ENCODE measurements around the gene MAF. TPM values are rescaled to one million over a fixed set of nuclear protein-coding genes. Genes with fewer than 3 reads are reported as not detected.
A peak's percentile ranks its signal among the peaks of the same experiment; 100 is the strongest.

MAF gene
- total and polyA plus RNA-seq, 2 experiments from 2014 or later = 31.6 to 85.0 TPM

- Histone ChIP-seq H3K79me2 (no peaks in the 10 kb centered on the region), H3K27ac (peak overlapping the region; percentile 80), H3K36me3 (replicated peaks; ENCODE audit: insufficient read depth, low read depth) (no peaks in the 10 kb centered on the region), H3K9me2 (replicated peaks; ENCODE audit: insufficient read depth) (no peaks in the 10 kb centered on the region), H4K20me1 (ENCODE audit: insufficient read depth, poor library complexity, severe bottlenecking) (no peaks in the 10 kb centered on the region), H3K4me1 (ENCODE audit: insufficient read depth) (peaks cover 14% of the 10 kb centered on the region), H3K4me2 (peak overlapping the region; percentile 62), H3K9me3 (ENCODE audit: low read depth) (no peaks in the 10 kb centered on the region), H3K4me3 (no peak overlapping the region), H2AFZ (peak overlapping the region; percentile 15), H3K27me3 (no peaks in the 10 kb centered on the region)
- no peak for TF ChIP-seq EZH2phosphoT487 (IDR thresholded peaks at IDR 0.05; ENCODE audit: low read depth, severe bottlenecking, unreplicated experiment)
- no peak for TF ChIP-seq EZH2 (IDR thresholded peaks at IDR 0.05; ENCODE audit: borderline replicate concordance)
- no peak for TF ChIP-seq CTCF (IDR thresholded peaks at IDR 0.05; ENCODE audit: poor library complexity)
- DNase-seq (ENCODE audit: low spot score) = peak; percentile 13
- WGBS (ENCODE audit: low lambda C conversion rate, missing lambda C conversion rate) = 47% methylated on average over 16 of the region's 16 CpGs
Observed at GRCh38 chr16:79640513-79641360, 40.2 kb upstream of the MAF start.

GRCh38 chr16:79639576-79640311, 39.2 kb upstream of the MAF start:
- TF ChIP-seq EZH2 (IDR thresholded peaks at IDR 0.05; ENCODE audit: borderline replicate concordance) (no peak), CTCF (IDR thresholded peaks at IDR 0.05; ENCODE audit: poor library complexity) (no peak), EZH2phosphoT487 (IDR thresholded peaks at IDR 0.05; ENCODE audit: low read depth, severe bottlenecking, unreplicated experiment) (no peak)
- Histone ChIP-seq H4K20me1 (ENCODE audit: insufficient read depth, poor library complexity, severe bottlenecking) (no peaks in the 10 kb centered on the region), H3K27ac (peak overlapping the region; percentile 80)

DNA sequence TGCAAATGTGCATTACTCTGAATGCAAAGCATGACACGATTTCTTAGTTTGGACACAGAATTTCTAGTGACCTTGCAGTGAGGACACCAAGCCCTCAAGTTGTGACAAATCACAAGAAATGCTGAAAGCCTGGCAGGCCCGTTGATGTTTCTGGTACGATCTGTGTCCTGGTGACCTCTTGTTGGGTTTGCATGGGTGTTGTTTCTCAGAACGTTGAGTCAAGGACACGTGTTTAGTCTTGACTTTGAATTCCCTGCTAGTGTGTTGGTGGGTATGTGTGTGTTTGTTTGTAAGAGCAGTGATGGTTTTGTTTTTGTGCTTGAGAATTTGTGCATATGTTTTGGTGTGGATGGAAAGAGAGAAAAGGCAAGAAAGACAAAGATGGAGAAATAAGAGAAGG, 37.8 kb upstream of the MAF start:
- Histone ChIP-seq H3K9me2 (replicated peaks; ENCODE audit: insufficient read depth) (no peaks in the 10 kb centered on the region), H3K4me3 (no peak overlapping the region), H3K79me2 (no peaks in the 10 kb centered on the region), H3K4me1 (ENCODE audit: insufficient read depth) (peaks cover 10% of the 10 kb centered on the region), H3K36me3 (replicated peaks; ENCODE audit: insufficient read depth, low read depth) (no peaks in the 10 kb centered on the region), H3K9me3 (ENCODE audit: low read depth) (no peaks in the 10 kb centered on the region), H3K27ac (no peak overlapping the region), H3K27me3 (no peaks in the 10 kb centered on the region), H2AFZ (no peak overlapping the region), H4K20me1 (ENCODE audit: insufficient read depth, poor library complexity, severe bottlenecking) (no peaks in the 10 kb centered on the region), H3K4me2 (no peak overlapping the region)
- no peak for TF ChIP-seq EZH2 (IDR thresholded peaks at IDR 0.05; ENCODE audit: borderline replicate concordance)
- no peak for TF ChIP-seq EZH2phosphoT487 (IDR thresholded peaks at IDR 0.05; ENCODE audit: low read depth, severe bottlenecking, unreplicated experiment)
- TF ChIP-seq CTCF (IDR thresholded peaks at IDR 0.05; ENCODE audit: poor library complexity) = no peak
- WGBS (ENCODE audit: low lambda C conversion rate, missing lambda C conversion rate) = 96% methylated on average over 5 of the region's 5 CpGs
- DNase-seq (ENCODE audit: low spot score) = no peak

More at GRCh38 chr16:79639576-79640311, 39.2 kb upstream of the MAF start:
- Histone ChIP-seq H3K79me2 (no peaks in the 10 kb centered on the region), H3K27me3 (no peaks in the 10 kb centered on the region), H3K9me3 (ENCODE audit: low read depth) (no peaks in the 10 kb centered on the region), H3K9me2 (replicated peaks; ENCODE audit: insufficient read depth) (no peaks in the 10 kb centered on the region), H3K4me3 (no peak overlapping the region), H3K4me2 (peak overlapping the region; percentile 62), H3K4me1 (ENCODE audit: insufficient read depth) (peaks cover 10% of the 10 kb centered on the region), H3K36me3 (replicated peaks; ENCODE audit: insufficient read depth, low read depth) (no peaks in the 10 kb centered on the region), H2AFZ (no peak overlapping the region)
- 72% methylated on average over 13 of the region's 13 CpGs for WGBS (ENCODE audit: low lambda C conversion rate, missing lambda C conversion rate)
- DNase-seq (ENCODE audit: low spot score) = peak; percentile 68
